22Rv1 (cell line): ENCODE data around the gene NEIL3.

Source experiments
- ZFX ChIP-seq: fragments of 450-650 bp; IDR thresholded peaks from 2 replicates; pipeline ENCODE4 v1.6.1; 2017; ENCODE audit warnings: antibody characterized with exemption, borderline replicate concordance
- TF ChIP-seq, protein P1 (sequence below): fragments of 450-650 bp; IDR thresholded peaks from 2 replicates; pipeline ENCODE4 v1.5.1; 2017; ENCODE audit warnings: mild to moderate bottlenecking

DNA sequence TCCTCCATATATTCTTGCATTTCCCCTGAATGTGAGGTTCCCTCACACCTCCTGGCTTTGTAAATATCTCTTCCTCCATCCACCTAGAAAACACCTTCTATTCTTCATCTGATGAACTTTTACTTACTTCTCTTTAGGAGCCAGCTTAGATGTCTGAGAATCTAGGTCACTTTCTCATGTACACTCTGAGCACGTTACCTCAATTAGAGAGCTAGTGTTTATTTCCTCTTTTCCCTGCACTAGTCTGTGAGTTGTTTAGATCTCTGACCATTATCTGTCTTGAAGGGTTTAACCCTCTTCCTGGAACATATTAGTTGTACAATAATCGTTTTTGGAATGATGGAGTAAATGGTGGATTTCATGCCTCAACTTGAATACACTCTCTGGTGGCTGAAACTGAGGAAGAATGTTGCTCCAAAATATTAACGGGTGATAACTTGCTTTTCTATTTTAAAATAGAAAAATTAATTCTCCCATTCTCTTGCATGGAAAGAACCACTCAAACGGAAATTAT, 8.5 kb upstream of the NEIL3 start:
- TF ChIP-seq, protein P1, sequence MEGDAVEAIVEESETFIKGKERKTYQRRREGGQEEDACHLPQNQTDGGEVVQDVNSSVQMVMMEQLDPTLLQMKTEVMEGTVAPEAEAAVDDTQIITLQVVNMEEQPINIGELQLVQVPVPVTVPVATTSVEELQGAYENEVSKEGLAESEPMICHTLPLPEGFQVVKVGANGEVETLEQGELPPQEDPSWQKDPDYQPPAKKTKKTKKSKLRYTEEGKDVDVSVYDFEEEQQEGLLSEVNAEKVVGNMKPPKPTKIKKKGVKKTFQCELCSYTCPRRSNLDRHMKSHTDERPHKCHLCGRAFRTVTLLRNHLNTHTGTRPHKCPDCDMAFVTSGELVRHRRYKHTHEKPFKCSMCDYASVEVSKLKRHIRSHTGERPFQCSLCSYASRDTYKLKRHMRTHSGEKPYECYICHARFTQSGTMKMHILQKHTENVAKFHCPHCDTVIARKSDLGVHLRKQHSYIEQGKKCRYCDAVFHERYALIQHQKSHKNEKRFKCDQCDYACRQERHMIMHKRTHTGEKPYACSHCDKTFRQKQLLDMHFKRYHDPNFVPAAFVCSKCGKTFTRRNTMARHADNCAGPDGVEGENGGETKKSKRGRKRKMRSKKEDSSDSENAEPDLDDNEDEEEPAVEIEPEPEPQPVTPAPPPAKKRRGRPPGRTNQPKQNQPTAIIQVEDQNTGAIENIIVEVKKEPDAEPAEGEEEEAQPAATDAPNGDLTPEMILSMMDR, result no peak
- TF ChIP-seq ZFX, result no peak
